GM18502 (cell line): Measurements from ENCODE around the gene ZDHHC14.
"Not testable (repeated sequence)": the region's sequence is repeated elsewhere in the genome, so short reads cannot be mapped to it uniquely, and the experiment has no call there.

Experiments used
- ATAC-seq: cut with Tn5 transposase; IDR thresholded peaks from one replicate; pipeline ENCODE4 v1.9.1; 2021; ENCODE audit warnings: mild to moderate bottlenecking; ENCODE audit not compliant: unreplicated experiment, poor library complexity

The ZDHHC14 gene

DNA sequence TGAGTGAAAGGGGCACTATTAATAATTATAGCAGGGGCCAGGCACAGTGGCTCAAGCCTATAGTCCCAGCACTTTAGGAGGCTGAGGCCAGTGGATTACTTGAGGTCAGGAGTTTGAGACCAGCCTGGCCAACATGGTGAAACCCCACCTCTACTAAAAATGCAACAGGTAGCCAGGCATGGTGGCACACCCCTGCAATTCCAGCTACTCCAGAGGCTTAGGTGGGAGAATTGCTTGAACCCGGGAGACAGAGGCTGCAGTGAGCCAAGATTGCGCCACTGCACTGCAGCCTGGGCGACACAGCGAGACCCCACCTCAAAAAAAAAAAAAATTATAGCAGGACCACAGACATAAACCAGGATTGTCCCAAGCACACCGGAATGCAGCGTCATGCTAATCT is 340.0 kb downstream of the ZDHHC14 start:
- not testable (repeated sequence) for ATAC-seq

DNA sequence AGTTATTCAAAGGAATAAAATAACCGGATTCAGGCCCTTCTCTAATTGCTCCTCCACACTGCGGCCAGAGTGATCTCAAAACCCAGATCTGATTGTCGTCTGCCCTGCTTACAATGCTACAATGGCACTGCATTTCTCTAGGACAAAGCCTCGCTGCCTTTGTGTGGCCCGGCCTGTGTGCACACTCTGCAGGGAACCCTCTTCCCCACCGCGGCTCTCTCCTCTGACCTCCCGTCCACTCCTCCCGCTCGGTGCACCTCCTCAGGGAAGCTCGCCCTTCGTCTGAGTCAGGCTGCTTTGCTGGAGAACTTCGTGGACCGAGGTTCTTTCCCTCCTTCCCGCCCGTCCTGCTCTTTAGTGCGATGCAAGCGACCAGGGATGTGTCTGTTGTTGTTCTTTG is 340.4 kb downstream of the ZDHHC14 start:
- no peak for ATAC-seq

GRCh38 chr6:157721830-157722229 is 340.8 kb downstream of the ZDHHC14 start:
- ATAC-seq, result no peak

DNA sequence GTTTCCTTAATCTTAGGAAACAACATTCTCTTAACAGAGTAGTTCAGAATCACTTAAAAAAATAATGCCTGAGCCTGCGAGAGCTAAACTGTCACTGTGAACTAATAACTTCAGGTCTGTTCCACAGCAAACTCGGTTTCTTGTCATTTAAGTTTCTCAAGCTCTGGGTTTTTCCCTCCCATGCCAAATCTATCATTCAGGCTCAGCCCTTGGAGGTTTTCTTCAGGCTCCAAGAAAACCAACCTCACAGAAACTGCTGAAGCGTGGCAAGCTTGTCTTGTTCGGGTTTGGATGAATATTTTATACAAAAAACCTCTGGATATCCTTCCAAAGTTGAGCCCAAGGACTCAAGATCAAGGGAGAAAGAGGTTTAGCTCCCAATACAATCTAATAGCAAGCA is 342.4 kb downstream of the ZDHHC14 start:
- ATAC-seq, result no peak

- no peak for ATAC-seq
Observed at GRCh38 chr6:157724138-157724820, 343.3 kb downstream of the ZDHHC14 start.

GRCh38 chr6:157724960-157725741 is 344.2 kb downstream of the ZDHHC14 start:
- ATAC-seq, result no peak

- no peak for ATAC-seq
Observed at GRCh38 chr6:157725836-157726235, 344.8 kb downstream of the ZDHHC14 start.

- no peak for ATAC-seq
Observed at GRCh38 chr6:157726892-157727628, 346.1 kb downstream of the ZDHHC14 start.
